Measurements from ENCODE around the gene FASTK. TPM values are rescaled to one million over a fixed set of nuclear protein-coding genes. Genes with fewer than 3 reads are reported as not detected.

FASTK gene
- total and polyA plus RNA-seq, 2 of the 4 experiments (the other 2 are of a cell fraction): 53.8 to 115 TPM

- Histone ChIP-seq H3K23ac (ENCODE audit: low read depth, low read length) (no peak overlapping the region), H2BK20ac (ENCODE audit: low read depth, low read length) (no peak overlapping the region), H2BK120ac (ENCODE audit: low read depth, low read length) (no peak overlapping the region), H2AK9ac (replicated peaks; ENCODE audit: low read depth, low read length, poor library complexity) (peak overlapping the region; percentile 82), H3K4me1 (ENCODE audit: control insufficient read depth, insufficient read depth, low read length) (peaks cover 11% of the 10 kb centered on the region; the same call in 1 of the 2 replicates), H2AK5ac (ENCODE audit: low read depth, low read length) (0 out of 2 replicates have a peak overlapping the region, but pooled peaks have one; percentile 8), H2BK15ac (ENCODE audit: low read depth, low read length) (no peak overlapping the region), H3K9me3 (ENCODE audit: control insufficient read depth, insufficient read depth, low read length) (no peaks in the 10 kb centered on the region), H3K9me1 (ENCODE audit: insufficient read depth, low read length) (peaks cover 6% of the 10 kb centered on the region; the same call in 1 of the 2 replicates), H3K56ac (ENCODE audit: extremely low read depth, insufficient read depth, low read length) (no peak overlapping the region), H4K5ac (ENCODE audit: low read depth, low read length) (no peak overlapping the region), H3K4me3 (ENCODE audit: insufficient read depth, low read depth, low read length) (no peak overlapping the region), H3K27ac (ENCODE audit: insufficient read depth, low read length) (peak overlapping the region; percentile 11; the same call in 1 of the 2 replicates), H3K14ac (replicated peaks; ENCODE audit: low read depth, low read length) (no peak overlapping the region), H2BK5ac (ENCODE audit: low read depth, low read length, poor library complexity, severe bottlenecking) (no peak overlapping the region), H4K8ac (ENCODE audit: low read depth in 2 of 2, low read length in 2 of 2) (no peak overlapping the region), H3K27me3 (ENCODE audit: control insufficient read depth, insufficient read depth, low read length) (no peaks in the 10 kb centered on the region; the same call in 1 of the 2 replicates), H3K36me3 (ENCODE audit: control insufficient read depth, insufficient read depth, low read length) (peaks cover 11% of the 10 kb centered on the region; the same call in 1 of the 2 replicates), H3K79me1 (ENCODE audit: low read depth in 1 of 2, low read length in 2 of 2) (no peaks in the 10 kb centered on the region), H4K91ac (ENCODE audit: insufficient read depth, low read depth, low read length) (no peak overlapping the region), H4K20me1 (ENCODE audit: insufficient read depth, low read length) (peaks cover 18% of the 10 kb centered on the region), H3K4me2 (ENCODE audit: low read depth, low read length) (peak overlapping the region; percentile 13; the same call in 1 of the 2 replicates), H3K4ac (ENCODE audit: low read depth, low read length) (no peak overlapping the region), H3K9ac (ENCODE audit: low read depth, low read length) (no peak overlapping the region), H3K18ac (ENCODE audit: low read depth, low read length) (no peak overlapping the region), H2AFZ (replicated peaks; ENCODE audit: low read length, poor library complexity) (peak overlapping the region; percentile 68)
- DNase-seq: peak; percentile 66
- in situ Hi-C loops (cut with MboI; ENCODE audit: low sequenced_read_pairs): no loop called here
- no CpG with 5 or more reads among the region's 14 CpGs for WGBS, 2 experiments (ENCODE audit: extremely low coverage in 2 of 2, insufficient read length in 1 of 2)
- CTCF ChIA-PET: interaction anchor here (0.9 kb wide), 1 partner anchor 19 kb away, joined by 3 read pairs; the partner anchor contains the start of gene ABCB8
- ATAC-seq (ENCODE audit: low read depth): peak; percentile 56
- TF ChIP-seq RCOR1 (IDR thresholded peaks at IDR 0.05; ENCODE audit: insufficient replicate concordance, low read length) (no peak), MXI1 (IDR thresholded peaks at IDR 0.05; ENCODE audit: borderline replicate concordance, low read depth, low read length) (no peak), MAZ (IDR thresholded peaks at IDR 0.05; ENCODE audit: borderline replicate concordance, low read depth, low read length) (no peak), BHLHE40 (IDR thresholded peaks at IDR 0.05; ENCODE audit: low read depth, low read length) (no peak), RFX5 (IDR thresholded peaks at IDR 0.05; ENCODE audit: low read depth, low read length) (no peak), RAD21 (IDR thresholded peaks at IDR 0.05; ENCODE audit: low read length) (no peak), MAFK (IDR thresholded peaks at IDR 0.05; ENCODE audit: low read depth, low read length) (no peak), SMC3 (IDR thresholded peaks at IDR 0.05; ENCODE audit: low read depth, low read length) (no peak), POLR2A (IDR thresholded peaks at IDR 0.05; ENCODE audit: low read depth, low read length) (no peak)
- TF ChIP-seq, protein P1, sequence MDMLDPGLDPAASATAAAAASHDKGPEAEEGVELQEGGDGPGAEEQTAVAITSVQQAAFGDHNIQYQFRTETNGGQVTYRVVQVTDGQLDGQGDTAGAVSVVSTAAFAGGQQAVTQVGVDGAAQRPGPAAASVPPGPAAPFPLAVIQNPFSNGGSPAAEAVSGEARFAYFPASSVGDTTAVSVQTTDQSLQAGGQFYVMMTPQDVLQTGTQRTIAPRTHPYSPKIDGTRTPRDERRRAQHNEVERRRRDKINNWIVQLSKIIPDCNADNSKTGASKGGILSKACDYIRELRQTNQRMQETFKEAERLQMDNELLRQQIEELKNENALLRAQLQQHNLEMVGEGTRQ (IDR thresholded peaks at IDR 0.05; ENCODE audit: low read depth, low read length): no peak
- TF ChIP-seq, protein P2, sequence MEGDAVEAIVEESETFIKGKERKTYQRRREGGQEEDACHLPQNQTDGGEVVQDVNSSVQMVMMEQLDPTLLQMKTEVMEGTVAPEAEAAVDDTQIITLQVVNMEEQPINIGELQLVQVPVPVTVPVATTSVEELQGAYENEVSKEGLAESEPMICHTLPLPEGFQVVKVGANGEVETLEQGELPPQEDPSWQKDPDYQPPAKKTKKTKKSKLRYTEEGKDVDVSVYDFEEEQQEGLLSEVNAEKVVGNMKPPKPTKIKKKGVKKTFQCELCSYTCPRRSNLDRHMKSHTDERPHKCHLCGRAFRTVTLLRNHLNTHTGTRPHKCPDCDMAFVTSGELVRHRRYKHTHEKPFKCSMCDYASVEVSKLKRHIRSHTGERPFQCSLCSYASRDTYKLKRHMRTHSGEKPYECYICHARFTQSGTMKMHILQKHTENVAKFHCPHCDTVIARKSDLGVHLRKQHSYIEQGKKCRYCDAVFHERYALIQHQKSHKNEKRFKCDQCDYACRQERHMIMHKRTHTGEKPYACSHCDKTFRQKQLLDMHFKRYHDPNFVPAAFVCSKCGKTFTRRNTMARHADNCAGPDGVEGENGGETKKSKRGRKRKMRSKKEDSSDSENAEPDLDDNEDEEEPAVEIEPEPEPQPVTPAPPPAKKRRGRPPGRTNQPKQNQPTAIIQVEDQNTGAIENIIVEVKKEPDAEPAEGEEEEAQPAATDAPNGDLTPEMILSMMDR (conservative IDR thresholded peaks at IDR 0.05; ENCODE audit: low read depth, low read length): no peak
- TF ChIP-seq, protein P3, sequence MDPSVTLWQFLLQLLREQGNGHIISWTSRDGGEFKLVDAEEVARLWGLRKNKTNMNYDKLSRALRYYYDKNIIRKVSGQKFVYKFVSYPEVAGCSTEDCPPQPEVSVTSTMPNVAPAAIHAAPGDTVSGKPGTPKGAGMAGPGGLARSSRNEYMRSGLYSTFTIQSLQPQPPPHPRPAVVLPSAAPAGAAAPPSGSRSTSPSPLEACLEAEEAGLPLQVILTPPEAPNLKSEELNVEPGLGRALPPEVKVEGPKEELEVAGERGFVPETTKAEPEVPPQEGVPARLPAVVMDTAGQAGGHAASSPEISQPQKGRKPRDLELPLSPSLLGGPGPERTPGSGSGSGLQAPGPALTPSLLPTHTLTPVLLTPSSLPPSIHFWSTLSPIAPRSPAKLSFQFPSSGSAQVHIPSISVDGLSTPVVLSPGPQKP (IDR thresholded peaks at IDR 0.05; ENCODE audit: borderline replicate concordance, low read depth, low read length): no peak
- POLR2A ChIA-PET (ENCODE audit: unreplicated experiment): no interaction called here
- BruUV-seq (replicated peaks): no TSS peak
- intact Hi-C loops (cut with micrococcal nuclease): no loop called here
- dilution Hi-C loops (cut with HindIII; ENCODE audit: low sequenced_read_pairs, unreplicated experiment): no loop called here
Observed at GRCh38 chr7:151046603-151047573, 33.7 kb downstream of the FASTK start.
